GM10248 (cell line): Measurements from ENCODE around the gene DPYD.

ENCODE experiments used
- CTCF ChIA-PET: fragments of 300-600 bp; sonication (Branson Sonifier 250); formaldehyde crosslinking; extraction: SDS; loops from one replicate; lab custom pipeline; 2021; ENCODE audit warnings: antibody characterized with exemption; lab: Yijun Ruan, JAX
- POLR2A ChIA-PET: fragments of 350-650 bp; sonication (Branson Sonifier 250); formaldehyde crosslinking; extraction: SDS; loops from one replicate; lab custom pipeline; 2020; ENCODE audit warnings: antibody characterized with exemption; lab: Yijun Ruan, JAX
- DNase-seq: peaks from one replicate; pipeline ENCODE4 v3.0.0; 2012; ENCODE audit errors: extremely low spot score
- CTCF ChIP-seq: IDR thresholded peaks from 2 replicates; pipeline ENCODE4 v1.5.1; 2012; ENCODE audit warnings: mild to moderate bottlenecking, low read depth; ENCODE audit errors: extremely low read depth, missing control alignments, control extremely low read depth

DPYD gene

GRCh38 chr1:97433824-97434177, 487.0 kb downstream of the DPYD start:
- no peak for DNase-seq
- ChIA-PET POLR2A (no interaction called here), CTCF (no interaction called here)
- TF ChIP-seq CTCF = no peak

GRCh38 chr1:97433094-97433823, 487.6 kb downstream of the DPYD start:
- ChIA-PET CTCF (no interaction called here), POLR2A (no interaction called here)
- DNase-seq = no peak
- no peak for TF ChIP-seq CTCF

DNA sequence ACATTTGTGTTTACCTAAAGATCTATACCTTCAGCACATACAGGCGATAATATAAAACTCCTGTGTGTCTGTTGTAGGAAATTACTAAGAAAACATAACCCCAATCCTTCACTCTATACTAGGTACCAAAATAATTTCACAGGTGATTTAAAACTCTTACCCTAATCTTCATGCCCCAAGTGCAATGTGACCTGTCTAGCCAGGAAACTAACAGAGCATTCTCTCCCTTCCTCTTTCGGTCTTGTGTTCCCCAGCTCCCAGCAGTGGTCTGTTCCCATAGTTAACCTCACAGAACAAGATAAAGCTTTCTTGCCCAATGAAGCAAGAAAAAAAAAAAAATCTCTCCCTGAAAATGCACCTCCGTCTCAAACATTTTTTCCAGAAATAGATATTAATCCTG, 493.5 kb downstream of the DPYD start:
- ChIA-PET POLR2A (no interaction called here), CTCF (no interaction called here)
- DNase-seq = no peak
- TF ChIP-seq CTCF = no peak

DNA sequence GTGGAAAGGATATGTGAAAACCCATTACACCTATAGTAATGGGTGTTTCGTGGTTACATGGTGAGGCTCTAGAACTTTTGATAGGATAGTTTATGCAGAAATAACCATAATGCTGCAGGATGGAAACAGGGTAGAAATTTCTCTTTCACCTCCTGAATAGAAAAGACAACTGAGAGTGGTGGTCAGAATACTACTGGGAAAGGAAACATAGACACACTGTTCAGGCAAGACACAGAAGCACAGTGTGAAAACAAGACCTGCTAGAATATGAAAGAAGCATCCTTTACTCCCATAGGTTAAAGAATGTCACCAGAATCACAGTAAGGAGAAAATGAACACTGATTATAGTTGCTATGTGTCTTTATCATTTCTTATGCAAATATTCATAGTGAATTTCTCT, 496.6 kb downstream of the DPYD start:
- ChIA-PET CTCF (interaction anchor here (1.9 to 2.8 kb wide), 2 partner anchors 11 to 15 kb away, joined by 7 to 9 read pairs; no protein-coding TSS in a partner anchor), POLR2A (no interaction called here)
- DNase-seq = no peak
- no peak for TF ChIP-seq CTCF

- ChIA-PET POLR2A (no interaction called here), CTCF (interaction anchor here (1.4 to 2.8 kb wide), 3 partner anchors 9 to 14 kb away, joined by 6 to 9 read pairs (median 7); no protein-coding TSS in a partner anchor)
- TF ChIP-seq CTCF = no peak
- no peak for DNase-seq
Observed at GRCh38 chr1:97423403-97423802, 497.4 kb downstream of the DPYD start.

GRCh38 chr1:97417661-97418060, 503.2 kb downstream of the DPYD start:
- ChIA-PET POLR2A (no interaction called here), CTCF (interaction anchor here (0.7 to 2.3 kb wide), 3 partner anchors 11 to 174 kb away, joined by 3 to 10 read pairs (median 5); no protein-coding TSS in a partner anchor)

More at GRCh38 chr1:97417661-97418060, 503.2 kb downstream of the DPYD start:
- no peak for DNase-seq
- TF ChIP-seq CTCF = no peak
